ENCODE results near the gene ZNF324.

Gene ZNF324

DNA sequence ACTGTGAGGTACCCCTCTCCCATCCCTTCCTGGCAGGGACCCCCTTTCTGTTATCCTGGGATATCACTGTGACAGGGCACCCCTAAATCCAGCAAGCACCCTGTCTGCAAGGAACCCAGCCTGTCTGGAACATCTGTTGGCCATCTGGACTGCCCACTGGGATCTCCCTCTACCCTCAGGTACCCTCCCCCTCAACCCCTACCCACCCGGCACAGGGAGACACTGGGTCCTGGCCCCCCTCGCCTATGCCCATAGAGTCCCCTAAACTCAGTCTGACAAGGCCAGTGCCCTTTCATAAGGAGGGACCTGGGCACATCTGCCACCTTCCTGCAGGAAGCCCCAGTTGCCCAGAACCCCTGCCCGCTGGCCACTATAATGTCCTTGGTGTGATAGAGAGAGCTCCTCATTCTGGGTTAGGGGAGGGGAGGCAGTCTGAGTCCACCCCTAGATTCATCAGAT is 47.7 kb downstream of the ZNF324 start:
- TF ChIP-seq TAF1 (IDR thresholded peaks at IDR 0.05; ENCODE audit: borderline replicate concordance, insufficient read depth, low read length) (no peak), FOXP2 (optimal IDR thresholded peaks at IDR 0.05; ENCODE audit: borderline replicate concordance, extremely low read depth, extremely low read length, insufficient read depth) (no peak), SIN3A (IDR thresholded peaks at IDR 0.05; ENCODE audit: borderline replicate concordance, insufficient read depth, low read length) (no peak)

DNA sequence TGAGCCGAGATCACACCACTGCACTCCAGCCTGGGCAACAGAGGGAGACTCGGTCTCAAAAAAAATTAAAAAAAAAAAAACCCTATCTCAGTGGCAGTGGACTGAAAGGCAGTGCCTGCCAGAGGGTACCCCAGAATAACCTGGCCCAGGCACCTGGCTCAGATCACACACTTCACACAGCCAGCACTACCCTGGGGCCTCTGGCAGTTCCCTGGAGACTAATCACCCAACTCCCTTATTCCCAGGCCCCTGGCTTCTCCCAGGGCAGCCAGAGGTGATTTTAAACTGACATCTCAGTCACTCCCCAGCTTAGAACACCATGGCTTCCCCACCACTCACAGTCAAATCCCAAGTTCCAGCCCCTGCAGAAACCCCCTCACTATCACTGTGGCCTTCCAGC is 48.4 kb downstream of the ZNF324 start:
- no peak for TF ChIP-seq POLR2AphosphoS5 (IDR thresholded peaks at IDR 0.05; ENCODE audit: low read depth, low read length)
- TF ChIP-seq FOXP2 (optimal IDR thresholded peaks at IDR 0.05; ENCODE audit: borderline replicate concordance, extremely low read depth, extremely low read length, insufficient read depth): no peak
- TF ChIP-seq TAF1 (IDR thresholded peaks at IDR 0.05; ENCODE audit: borderline replicate concordance, insufficient read depth, low read length): no peak
- TF ChIP-seq SIN3A (IDR thresholded peaks at IDR 0.05; ENCODE audit: borderline replicate concordance, insufficient read depth, low read length): no peak
- TF ChIP-seq, protein P1, sequence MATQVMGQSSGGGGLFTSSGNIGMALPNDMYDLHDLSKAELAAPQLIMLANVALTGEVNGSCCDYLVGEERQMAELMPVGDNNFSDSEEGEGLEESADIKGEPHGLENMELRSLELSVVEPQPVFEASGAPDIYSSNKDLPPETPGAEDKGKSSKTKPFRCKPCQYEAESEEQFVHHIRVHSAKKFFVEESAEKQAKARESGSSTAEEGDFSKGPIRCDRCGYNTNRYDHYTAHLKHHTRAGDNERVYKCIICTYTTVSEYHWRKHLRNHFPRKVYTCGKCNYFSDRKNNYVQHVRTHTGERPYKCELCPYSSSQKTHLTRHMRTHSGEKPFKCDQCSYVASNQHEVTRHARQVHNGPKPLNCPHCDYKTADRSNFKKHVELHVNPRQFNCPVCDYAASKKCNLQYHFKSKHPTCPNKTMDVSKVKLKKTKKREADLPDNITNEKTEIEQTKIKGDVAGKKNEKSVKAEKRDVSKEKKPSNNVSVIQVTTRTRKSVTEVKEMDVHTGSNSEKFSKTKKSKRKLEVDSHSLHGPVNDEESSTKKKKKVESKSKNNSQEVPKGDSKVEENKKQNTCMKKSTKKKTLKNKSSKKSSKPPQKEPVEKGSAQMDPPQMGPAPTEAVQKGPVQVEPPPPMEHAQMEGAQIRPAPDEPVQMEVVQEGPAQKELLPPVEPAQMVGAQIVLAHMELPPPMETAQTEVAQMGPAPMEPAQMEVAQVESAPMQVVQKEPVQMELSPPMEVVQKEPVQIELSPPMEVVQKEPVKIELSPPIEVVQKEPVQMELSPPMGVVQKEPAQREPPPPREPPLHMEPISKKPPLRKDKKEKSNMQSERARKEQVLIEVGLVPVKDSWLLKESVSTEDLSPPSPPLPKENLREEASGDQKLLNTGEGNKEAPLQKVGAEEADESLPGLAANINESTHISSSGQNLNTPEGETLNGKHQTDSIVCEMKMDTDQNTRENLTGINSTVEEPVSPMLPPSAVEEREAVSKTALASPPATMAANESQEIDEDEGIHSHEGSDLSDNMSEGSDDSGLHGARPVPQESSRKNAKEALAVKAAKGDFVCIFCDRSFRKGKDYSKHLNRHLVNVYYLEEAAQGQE (IDR thresholded peaks at IDR 0.05; ENCODE audit: insufficient read depth in 1 of 2, low read depth in 2 of 2, low read length in 2 of 2): no peak

DNA sequence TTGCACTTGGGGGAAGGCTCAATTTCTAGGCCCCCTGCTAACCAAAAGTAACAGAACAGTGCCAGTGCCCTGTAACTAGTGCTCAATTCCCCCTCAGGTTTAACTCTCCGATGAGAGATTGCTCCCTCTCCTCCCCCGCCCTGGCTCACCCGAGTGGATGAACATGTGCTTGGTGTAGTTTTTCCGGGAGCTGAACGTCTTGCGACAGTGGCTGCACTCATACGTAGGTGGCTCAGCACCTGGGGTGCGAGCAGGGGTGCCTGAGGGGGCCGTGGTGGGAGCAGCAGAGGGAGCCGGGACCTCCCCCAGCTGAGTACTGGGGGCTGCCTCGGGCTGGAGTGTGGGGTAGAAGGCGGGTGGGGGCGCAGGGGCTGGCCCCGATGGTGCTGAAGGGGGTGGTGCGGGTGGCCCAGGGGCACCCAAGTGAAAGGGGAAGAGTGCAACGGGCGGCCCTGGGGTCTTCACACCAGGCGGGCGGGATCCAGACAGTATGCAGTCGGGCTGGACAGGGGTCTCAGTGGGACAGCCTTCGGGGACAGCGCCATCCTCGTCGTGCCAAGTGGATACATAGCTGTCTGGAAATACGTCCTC is 49.5 kb downstream of the ZNF324 start:
- no peak for TF ChIP-seq TAF1 (IDR thresholded peaks at IDR 0.05; ENCODE audit: borderline replicate concordance, insufficient read depth, low read length)
- no peak for TF ChIP-seq SIN3A (IDR thresholded peaks at IDR 0.05; ENCODE audit: borderline replicate concordance, insufficient read depth, low read length)
- no peak for TF ChIP-seq POLR2AphosphoS5 (IDR thresholded peaks at IDR 0.05; ENCODE audit: low read depth, low read length)
- TF ChIP-seq, protein P1 (IDR thresholded peaks at IDR 0.05; ENCODE audit: insufficient read depth in 1 of 2, low read depth in 2 of 2, low read length in 2 of 2): no peak
- TF ChIP-seq FOXP2 (optimal IDR thresholded peaks at IDR 0.05; ENCODE audit: borderline replicate concordance, extremely low read depth, extremely low read length, insufficient read depth): no peak

DNA sequence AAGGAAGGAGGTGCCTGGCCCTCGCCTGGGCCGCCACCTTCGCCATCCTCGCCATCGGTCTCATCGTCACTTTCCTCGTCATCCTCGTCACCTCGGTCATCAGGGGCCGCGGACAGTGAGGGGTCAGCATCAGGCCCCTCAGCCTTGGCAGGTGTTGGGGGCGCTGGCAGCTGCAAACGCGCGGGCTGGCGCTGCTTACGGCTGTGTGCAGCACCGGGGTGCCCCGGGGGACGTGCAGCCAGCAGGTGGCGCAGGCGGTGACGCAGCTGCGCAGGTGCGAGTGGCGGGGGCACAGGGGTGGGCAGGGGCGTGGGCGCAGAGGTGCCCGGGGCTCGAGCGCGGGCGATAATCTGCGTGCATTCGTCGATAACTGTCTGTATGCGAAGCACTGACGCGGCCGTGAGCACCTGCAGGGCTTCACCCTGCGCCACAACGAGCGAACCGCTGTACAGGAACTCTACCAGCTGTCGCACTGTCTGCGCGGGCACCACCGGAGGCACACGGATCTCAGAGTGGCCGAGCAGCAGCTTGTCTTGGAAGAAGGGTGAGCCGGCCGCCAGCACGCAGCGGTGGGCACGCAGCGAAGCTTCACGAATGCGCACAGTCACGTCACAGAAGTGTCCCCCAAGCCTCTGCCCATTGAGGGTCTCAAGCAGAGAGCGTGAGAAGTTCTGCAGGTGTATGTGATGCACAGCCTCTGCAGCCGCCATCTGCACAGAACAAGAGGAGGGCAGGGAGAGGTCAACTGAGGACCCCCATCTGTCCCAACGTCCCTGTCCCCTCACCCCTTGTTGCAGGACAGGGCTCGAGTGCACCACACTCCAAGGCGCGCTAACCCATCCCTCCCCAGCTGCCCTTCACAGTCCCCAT is 50.3 kb downstream of the ZNF324 start:
- TF ChIP-seq, protein P1 (IDR thresholded peaks at IDR 0.05; ENCODE audit: insufficient read depth in 1 of 2, low read depth in 2 of 2, low read length in 2 of 2): no peak
- no peak for TF ChIP-seq POLR2AphosphoS5 (IDR thresholded peaks at IDR 0.05; ENCODE audit: low read depth, low read length)
- no peak for TF ChIP-seq TAF1 (IDR thresholded peaks at IDR 0.05; ENCODE audit: borderline replicate concordance, insufficient read depth, low read length)
- TF ChIP-seq FOXP2 (optimal IDR thresholded peaks at IDR 0.05; ENCODE audit: borderline replicate concordance, extremely low read depth, extremely low read length, insufficient read depth): no peak
- no peak for TF ChIP-seq SIN3A (IDR thresholded peaks at IDR 0.05; ENCODE audit: borderline replicate concordance, insufficient read depth, low read length)

DNA sequence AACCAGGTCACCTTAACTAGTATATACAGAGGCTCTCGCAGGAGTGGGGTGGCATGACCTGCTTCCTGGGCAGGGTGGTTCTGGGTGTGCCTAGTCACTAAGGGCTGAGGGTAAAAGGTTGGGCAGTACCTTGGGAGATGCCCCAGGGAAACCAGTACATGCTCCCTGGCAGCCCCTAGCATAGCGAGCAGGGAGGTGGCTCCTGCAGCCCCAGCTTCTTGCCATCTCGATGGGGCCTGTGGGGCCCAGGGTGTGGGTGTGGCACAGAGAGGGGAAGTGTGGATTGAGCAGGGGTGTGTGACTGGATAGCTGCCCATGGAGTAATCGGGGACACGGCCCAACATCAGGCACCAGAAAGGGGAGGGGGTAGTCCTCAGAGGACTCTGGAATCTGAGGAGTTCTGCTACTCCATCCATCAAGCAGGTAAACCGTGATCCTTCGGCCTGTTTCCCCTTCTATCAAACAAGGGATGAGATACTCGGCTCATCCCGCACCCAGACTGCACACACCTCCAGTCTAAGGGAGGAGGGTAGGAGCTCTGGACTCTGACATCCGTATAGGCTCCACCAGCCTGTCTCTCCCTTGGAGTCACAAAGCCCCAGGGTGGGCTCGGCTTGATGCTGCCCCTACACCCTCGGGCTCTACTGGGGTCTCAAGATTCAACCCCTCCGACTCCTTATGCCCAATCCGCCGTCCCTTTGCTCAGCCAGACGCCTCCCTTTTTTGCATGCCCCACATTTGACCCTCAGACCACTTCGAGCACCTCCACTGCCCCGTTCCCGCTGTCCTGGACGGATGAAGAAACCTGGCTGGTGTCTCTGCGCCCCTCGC is 51.6 kb downstream of the ZNF324 start:
- TF ChIP-seq, protein P1 (IDR thresholded peaks at IDR 0.05; ENCODE audit: insufficient read depth in 1 of 2, low read depth in 2 of 2, low read length in 2 of 2): no peak
- TF ChIP-seq TAF1 (IDR thresholded peaks at IDR 0.05; ENCODE audit: borderline replicate concordance, insufficient read depth, low read length): no peak
- no peak for TF ChIP-seq POLR2AphosphoS5 (IDR thresholded peaks at IDR 0.05; ENCODE audit: low read depth, low read length)
- no peak for TF ChIP-seq FOXP2 (optimal IDR thresholded peaks at IDR 0.05; ENCODE audit: borderline replicate concordance, extremely low read depth, extremely low read length, insufficient read depth)
